LNCAP (cell line): ENCODE results near the gene PCNX3.

Source experiments
- CTCF ChIP-seq: fragments of 450-650 bp; IDR thresholded peaks from 2 replicates; pipeline ENCODE4 v1.5.1; 2017; ENCODE audit warnings: mild to moderate bottlenecking

The PCNX3 gene

GRCh38 chr11:65655570-65656332, 40.2 kb downstream of the PCNX3 start:
- no peak for TF ChIP-seq CTCF

- TF ChIP-seq CTCF: no peak
Measured at GRCh38 chr11:65657426-65657825, 41.9 kb downstream of the PCNX3 start.

- TF ChIP-seq CTCF: no peak
Measured at GRCh38 chr11:65658174-65659021, 42.8 kb downstream of the PCNX3 start.

- TF ChIP-seq CTCF: no peak
Measured at GRCh38 chr11:65660038-65660437, 44.5 kb downstream of the PCNX3 start.

- TF ChIP-seq CTCF: no peak
Measured at GRCh38 chr11:65661599-65662246, 46.1 kb downstream of the PCNX3 start.

- TF ChIP-seq CTCF: no peak
Measured at GRCh38 chr11:65662247-65662798, 46.7 kb downstream of the PCNX3 start.
